Left lobe of liver (tissue), 2 donors: ENCODE measurements around the gene SULT1C4. TPM values are rescaled to one million over a fixed set of nuclear protein-coding genes. Genes with fewer than 3 reads are reported as not detected.
"Not testable (repeated sequence)": the region's sequence is repeated elsewhere in the genome, so short reads cannot be mapped to it uniquely, and the experiment has no call there.

Experiments used
- ATAC-seq: fragments of 200-7000 bp; cut with Tn5 transposase; one replicate; pipeline ENCODE4 v1.9.1; 2020; ENCODE audit warnings: mild to moderate bottlenecking, moderate library complexity
- DNase-seq: peaks from one replicate; pipeline ENCODE4 v3.0.0-alpha.2; 2020; ENCODE audit warnings: low spot score
- total RNA-seq: library from RNA; stranded (reverse); gene quantifications from one replicate; pipeline ENCODE4 v1.2.1, GENCODE V29; 2021
- donor health status: DM: no; HTN: no; CAD: no; lungs with moderate emphysema.
- donor health status: DM: no; HTN: yes; CAD: no.

Gene SULT1C4
- 1.7 TPM for total RNA-seq

DNA sequence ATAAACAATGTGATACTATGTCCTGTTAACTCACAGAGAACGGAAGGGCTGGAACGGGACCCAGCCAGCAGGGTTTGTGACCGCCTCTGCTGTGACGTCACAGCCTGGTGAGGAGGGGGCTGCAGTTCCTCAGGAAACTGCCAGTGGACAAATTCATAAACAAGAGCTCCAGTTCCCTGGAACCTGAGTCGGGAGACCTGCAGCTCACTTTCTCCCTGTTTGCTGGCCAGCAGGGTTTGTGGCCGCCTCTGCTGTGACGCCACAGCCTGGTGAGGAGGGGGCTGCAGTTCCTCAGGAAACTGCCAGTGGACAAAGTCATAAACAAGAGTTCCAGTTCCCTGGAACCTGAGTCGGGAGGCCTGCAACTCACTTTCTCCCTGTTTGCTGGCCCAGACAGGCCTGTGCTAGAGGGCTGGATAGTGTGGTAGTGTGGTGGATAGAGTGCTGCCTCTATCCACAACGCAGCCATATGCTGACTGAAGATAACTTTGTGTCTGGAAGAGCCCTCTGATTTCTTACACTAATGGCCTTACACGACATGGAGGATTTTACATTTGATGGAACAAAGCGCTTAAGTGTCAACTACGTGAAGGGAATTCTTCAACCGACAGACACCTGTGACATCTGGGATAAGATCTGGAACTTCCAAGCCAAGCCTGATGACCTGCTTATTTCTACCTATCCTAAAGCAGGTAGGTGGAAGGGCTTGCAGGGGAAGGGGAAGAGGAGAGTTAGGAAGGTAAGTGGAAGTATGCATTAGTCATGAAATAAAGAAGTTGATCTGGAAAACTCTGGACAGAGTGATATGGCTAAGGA lies at the start of gene SULT1C4:
SULT1C4 (plus strand) TSS at position 140 of the 816 bp plus-strand sequence; CDS start at position 524, 384 bp downstream.
- DNase-seq, result no peak

DNA sequence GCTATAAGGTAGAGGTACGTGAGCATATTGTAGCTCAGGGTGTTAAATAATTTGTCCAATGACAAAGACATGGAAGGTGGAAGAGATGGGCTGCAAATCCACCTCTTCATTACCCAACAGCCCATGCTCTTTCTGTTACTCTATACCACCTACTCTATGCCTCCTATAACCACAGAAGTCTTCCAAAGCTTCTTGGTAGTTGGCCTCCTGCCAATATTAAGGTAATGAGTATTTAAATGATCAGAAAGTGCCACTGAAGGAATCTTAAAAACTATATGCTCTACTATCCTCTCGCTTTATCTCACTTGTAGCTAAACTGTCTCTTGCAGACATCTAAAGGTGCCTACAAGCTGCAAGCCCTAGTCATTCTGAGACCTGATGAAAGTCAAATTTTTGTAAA lies 48.0 kb upstream of the SULT1C4 start:
- no peak for ATAC-seq
- no peak for DNase-seq

More for the DNA sequence above, at the start of gene SULT1C4:
- peak; percentile 43 for ATAC-seq

DNA sequence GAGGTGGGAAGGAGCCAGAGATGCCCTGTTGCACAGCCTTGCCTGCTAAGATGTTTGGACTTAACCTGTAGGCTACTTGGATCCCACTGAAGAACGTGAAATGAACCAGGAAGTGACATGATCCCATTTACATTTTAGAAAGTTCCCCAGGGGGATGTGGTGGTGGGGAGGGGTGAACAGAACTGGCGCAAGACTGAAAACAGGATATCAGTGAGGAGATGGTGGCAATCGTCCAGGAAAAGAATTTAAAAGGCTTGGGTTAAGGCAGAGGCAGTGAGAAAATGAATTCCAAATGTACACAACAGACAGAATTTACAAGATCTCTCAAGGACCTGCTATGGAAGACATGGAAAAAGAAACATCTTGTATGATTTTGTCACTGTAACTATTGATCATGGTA lies 46.8 kb upstream of the SULT1C4 start:
- DNase-seq, result no peak
- no peak for ATAC-seq

DNA sequence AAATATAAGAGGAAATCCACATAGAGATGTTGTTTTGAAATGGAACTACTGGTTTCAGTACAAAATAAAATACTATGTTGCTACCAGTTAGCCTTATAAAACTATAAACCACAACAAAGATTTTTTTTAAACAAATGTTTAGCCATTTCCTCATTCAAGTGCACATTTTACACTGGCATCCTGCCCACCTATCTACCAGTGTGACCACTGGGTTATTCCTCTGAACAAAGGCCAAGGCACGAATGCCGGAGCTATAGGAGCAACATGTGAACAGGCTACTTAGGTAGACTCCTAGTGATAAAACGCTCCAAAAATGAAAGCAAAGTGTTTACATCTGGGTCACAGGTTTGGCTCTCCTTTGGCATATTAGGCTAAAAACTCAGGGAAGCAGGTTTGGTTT lies 31.8 kb upstream of the SULT1C4 start:
- ATAC-seq (no peak), DNase-seq (no peak)

DNA sequence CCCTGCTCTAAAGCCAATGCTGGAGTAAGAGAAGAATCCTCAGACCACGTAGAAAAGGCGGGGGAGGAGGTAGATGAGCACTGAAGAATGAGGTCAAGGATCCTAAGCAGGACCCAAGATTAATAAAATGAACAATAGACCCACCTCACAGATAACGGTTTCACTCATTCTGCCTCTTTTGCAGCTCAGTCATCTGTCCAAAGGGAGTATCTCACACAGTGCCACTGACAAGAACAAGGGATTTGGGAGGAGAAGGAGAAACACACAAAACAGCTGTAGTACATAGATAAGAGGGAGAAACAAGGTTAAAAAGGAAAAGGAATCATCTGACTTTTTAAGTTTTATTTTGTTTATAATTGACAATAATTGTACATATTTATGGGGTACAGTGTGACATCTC lies 30.9 kb upstream of the SULT1C4 start:
- no peak for DNase-seq

DNA sequence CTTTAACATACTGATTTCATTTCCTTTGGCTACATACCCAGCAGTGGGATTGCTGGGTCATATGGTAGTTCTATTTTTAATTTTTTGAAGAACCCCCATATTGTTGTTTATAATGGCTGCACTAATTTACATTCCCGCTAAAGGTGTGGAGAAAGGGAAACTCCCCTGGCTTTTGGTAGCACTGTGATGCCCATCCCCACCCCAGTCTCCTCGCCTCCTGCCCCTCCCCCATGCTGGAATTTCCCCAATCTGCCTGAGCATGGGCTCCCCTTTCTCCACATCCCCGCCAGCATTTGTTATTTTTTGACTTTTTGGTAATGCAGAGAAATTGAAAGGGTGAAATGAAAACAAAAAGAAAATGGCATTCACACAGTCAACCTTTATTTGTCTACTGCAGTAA lies 30.0 kb upstream of the SULT1C4 start:
- no peak for DNase-seq
- ATAC-seq, result no peak

More for the DNA sequence above, 30.9 kb upstream of the SULT1C4 start:
- no peak for ATAC-seq

DNA sequence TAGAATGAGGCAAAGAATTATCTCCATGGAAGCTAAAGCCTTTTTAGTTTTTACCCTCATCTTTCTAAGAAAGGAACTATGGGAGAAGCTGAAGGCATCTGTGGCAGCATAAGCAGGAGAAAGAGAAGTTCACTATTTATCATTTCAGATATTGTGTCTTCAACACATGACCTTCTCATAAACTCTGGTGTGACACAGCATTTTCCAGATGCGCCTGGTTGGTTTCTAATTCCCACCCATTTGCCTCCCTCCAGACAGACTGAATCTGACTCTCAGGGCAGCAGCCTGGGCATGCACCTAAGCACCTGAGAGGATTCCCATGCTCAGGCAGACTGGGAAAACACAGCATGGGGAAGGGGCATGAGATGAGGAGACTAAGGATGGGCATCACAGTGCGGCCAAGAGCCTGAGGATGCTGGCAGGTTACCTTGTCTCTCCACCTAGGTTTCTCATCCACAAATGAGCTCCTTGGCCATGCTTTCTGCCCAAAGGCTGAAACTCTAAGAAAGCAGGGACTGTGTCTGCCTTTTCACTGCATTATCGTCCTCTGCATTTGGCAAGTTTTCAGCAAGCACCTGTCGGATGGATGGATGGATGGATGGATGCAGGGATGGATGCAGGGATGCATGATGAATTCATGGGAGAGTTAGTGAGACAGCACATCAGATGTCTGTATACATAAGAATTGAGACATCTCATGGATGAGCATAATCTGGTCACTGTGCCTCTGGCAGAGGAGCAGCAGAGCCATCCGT lies 28.8 kb upstream of the SULT1C4 start:
- DNase-seq, result no peak
- no peak for ATAC-seq

DNA sequence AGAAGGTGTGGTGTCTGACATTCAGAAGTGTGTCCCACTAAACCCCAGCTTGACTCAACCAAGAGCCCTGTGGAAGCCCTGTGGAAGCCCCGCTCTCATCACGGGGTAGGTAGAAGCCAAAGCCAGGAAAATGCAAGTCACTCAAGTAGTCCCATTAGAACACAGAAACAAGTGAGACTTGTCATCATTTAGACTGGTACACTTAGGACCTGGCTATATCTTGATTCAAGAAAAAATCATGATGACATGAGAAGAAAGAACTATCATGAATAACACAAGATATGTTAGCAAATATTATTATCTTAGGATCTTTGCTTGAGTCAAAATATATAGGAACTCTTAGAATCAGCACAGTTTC lies 28.2 kb upstream of the SULT1C4 start:
- no peak for DNase-seq
- no peak for ATAC-seq

DNA sequence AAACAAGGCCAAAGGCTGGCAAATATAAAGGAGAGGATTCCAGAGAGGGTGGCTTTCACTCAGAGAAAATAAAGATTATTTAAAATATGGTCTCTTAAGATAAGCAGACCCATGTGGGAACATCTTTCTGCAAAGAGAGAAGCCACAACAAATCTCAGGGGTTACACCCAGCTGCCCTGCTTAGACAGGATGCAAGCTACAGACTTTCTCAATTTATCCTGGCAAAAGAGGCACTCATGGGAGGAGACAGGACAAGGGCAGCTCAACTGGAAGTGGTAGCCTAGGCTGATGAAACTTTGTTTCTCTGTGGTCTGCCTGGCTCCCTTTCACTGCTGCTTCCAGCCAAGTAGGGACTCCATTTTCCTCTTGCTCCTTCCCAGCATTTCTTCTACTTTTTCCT lies 25.9 kb upstream of the SULT1C4 start:
- ATAC-seq (no peak), DNase-seq (no peak)

DNA sequence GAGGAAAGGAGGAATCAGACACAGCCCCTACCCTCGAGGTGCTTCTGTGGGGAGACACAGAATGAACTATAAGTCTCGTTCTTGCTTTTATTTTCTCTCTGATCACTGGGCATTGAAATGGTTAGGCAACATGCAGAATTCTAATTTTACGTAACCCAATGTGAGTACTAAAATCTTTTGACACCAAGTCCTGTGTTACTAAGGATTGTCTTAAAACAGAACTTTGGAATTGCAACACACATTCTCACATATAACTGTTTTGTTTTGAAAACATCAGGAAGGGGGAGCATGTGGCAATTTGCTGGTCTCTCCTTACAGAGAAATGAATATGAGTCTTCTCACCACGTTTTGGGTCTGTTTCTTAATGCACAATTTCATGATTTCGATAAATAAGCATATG lies 23.6 kb upstream of the SULT1C4 start:
- ATAC-seq, result no peak
- DNase-seq, result no peak

DNA sequence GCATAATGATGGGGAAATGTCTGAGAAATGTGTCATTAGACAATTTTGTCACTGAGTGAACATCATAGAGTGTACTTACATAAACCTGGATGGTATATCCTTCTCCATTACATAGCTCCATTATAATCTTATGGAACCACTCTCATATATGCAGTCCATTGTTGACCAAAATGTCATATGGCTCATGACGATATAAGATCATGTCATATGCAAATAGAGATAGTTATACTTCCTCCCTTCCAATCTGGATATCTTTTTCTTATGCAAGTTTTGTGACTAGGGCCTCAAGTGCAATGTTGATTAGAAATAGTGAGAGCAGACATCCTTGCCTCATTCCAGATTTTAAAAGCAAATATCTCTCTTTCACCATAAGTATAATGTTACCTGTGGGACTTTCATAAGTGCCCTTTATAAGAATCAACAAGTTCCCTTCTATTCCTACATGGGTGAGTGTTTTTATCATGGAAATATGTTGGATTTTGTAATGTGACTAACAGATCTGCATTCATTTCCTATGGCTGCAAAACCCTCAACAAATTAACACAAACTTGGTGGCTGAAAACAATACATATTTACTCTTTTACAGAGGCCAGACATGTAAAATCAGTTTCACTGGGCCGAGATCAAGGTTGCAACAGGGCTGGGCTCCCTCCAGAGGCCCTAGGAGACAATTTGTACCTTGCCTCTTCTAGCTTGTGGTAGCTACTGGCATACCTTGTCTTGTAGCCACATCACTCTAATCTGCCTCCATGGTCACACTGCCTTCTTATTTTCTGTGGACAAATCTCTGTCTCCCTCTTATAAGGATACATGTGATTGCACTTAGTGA lies 21.6 kb upstream of the SULT1C4 start:
- no peak for DNase-seq

DNA sequence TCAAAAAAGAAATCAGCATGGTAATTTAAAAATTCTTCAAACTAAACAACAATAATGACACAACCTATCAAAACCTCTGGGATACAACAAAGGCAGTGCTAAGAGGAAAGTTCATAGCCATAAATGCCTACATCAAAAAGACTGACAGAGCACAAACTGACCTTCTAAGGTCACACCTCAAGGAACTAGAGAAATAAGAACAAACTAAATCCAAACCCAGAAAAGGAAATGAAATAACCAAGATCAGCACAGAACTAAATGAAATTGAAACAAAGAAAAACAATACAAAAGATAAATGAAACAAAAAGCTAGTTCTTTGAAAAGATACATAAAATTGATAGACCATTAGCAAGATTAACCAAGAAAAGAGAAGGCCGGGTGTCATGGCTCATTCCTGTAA lies 18.4 kb upstream of the SULT1C4 start:
- DNase-seq, ATAC-seq: not testable (repeated sequence)

More for the DNA sequence above, 21.6 kb upstream of the SULT1C4 start:
- ATAC-seq, result no peak

DNA sequence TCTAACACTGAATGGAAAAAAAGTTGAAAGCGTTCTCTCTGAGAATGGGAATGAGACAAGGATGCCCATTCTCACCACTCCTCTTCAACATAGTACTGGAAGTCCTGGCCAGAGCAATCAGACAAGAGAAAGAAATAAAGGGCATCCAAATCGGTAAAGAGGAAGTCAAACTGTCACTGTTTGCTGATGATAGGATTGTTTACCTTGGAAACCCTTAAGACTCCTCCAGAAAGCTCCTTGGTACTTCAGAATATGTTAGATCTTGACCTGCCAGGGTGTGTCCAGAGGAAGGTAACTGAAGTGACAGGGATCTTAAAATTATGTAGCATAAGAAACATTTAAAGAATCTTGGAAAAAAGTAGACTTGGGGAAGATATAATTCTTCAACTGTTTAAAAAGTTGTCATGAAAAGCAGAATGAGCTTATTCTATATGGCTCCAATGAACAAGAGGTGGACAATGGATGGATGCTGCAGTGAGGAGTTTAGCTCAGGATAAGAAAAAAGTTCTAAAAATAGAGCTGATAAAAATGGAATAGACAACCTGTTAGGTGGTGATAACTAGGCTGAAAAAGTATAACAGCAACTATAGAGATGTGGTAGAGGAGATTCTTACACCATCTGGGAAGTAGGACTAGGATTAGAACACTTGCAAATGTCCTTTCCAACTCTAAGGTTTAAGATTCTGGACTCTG lies 16.8 kb upstream of the SULT1C4 start:
- ATAC-seq, result no peak
- DNase-seq, result no peak

DNA sequence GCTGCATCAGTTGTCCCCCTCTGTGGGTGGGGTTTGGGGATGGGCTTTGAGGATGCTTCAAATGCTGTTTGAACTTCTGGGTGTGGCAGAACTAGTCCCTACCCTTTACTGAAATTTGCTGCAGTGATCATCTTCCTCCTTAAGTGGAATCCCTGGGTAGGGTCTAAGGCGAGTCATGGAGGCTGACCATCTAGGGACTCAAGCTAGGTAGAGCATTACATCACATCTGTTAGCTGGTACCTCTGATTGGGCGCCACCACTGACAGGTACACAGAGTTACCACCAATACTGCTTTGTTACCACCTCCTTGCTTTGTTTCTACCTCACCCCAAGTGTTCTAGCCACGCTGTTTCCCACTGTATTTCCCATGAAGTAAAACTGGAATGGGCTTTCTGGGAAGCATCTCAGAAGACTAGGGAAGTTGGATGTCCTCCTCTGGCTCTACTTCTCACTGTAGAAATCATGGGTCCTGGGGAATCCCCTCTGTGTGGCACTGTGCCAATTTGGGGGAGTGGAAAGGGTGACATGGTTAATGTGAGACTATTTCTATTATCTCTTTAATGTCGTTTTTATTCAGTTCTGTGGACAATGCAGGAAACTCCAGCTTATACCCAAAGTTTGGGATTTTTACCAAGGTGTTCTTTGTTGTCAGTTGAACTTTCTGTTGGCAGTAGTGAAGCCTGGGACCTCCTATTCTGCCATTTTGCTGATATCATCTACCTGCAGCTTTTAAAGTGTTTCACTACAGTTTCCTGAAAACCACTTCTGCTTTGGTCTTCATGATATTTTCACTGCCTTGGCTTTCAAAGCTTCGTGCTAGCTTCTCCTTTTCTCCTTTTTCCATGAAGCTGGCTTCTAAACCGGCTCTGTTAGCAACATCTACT lies 14.5 kb upstream of the SULT1C4 start:
- DNase-seq (no peak), ATAC-seq (no peak)

DNA sequence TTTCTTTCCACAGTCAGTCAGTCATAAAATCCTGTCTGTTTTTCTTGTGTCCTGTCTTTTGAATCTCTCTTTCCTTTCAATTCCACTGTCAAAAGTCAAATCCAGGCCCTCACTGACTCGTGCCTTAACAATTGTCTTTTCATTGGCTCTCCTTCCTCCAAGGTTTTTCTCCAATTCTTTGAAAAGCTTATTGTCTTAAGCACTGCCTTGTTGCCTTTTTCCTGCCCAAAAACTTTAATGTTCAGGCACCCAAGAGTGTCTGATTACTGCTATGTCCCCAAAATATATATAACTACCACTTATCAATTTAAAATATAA lies 13.9 kb upstream of the SULT1C4 start:
- no peak for DNase-seq
- no peak for ATAC-seq

DNA sequence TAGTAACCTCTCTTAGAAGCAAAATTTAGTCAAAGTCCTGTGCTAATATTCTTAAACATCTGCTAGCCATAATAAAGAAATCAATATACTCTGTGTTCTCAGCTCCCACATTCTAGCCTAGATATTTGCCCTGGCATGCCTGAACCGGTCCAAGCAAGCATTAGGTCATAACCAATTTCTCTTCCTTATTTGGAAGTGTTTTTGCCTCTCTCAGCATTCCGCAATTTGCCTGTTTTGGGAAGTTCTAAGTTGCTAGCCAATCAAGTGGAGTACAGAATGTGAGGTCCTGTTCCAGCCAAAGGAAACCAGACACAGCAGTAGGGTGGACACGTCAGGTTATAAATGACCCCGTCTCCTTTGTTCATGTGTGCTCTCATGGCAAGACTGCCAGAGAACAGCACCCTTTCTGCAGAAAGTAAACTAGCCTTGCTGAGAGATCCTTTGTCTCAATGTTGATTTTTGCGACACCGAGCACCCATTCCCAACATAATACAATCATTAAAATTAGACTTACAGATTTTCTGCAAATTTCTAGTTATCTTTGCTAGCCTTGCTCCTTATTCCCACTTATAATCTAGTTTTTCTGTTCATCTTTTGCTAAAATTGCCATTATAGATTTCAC lies 13.0 kb upstream of the SULT1C4 start:
- no peak for ATAC-seq
- DNase-seq, result no peak

DNA sequence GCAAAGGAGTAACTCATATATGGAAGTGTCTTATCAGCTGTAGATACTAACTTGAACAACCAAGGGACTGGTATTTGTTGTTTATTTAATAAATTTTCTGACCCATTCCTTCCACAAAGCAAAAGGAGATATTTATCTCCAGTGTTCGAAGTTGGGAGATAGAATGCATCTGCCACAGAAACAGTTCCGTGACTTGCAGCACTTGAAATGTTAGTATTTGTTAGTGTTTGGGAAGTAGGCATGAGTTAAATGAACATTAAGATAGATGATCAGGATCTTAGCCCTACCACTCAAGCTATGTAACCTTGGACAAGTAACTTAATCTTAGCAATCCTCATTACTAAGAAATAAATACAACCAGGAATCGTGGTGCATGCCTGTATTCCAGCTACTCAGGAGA lies 12.1 kb upstream of the SULT1C4 start:
- ATAC-seq (no peak), DNase-seq (no peak)

DNA sequence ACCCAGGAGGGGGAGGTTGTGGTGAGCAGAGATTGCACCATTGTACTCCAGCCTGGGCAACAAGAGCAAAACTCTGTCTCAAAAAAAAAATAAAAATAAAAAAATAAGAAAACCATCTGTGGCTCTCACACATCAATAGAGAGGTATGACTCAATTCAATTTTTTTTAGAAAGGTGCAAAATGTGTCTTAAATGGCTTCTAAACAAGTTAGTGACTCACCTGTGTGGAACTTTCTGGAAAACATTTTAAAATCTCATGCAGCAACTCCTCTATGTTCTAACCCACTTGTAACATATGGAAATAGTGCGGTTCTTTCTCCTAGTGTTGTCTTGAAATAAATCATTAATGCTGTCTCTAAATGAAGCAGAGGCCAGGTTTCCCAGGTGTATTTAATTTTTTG lies 10.7 kb upstream of the SULT1C4 start:
- no peak for DNase-seq
- no peak for ATAC-seq

DNA sequence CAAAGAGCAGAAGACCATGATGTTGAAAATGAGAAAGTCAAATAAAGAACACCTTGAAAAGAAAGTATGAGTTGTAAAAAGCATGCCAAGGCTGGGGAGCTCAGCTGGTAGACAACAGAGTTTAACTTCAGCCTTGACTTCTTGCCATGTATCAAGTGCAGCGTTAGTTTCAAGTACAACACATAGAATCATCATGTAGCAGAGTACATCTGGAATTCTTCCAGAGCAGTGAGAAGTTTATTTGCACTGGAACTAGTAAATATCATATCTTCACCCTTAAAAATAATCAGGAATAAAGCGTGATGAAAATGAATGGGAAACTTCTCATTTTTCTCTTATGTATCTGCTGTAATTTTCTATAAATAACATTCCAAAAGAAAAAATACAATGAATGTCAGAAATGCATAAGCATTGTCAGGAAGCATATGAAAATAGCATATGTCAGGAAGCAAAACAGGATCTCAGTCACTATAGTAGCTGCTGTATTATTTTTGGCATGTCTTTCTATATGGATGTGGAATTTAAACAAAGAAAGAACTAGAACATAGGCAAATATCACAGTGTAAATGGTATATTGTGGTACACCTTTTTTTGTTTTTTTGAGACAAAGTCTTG lies 10.1 kb upstream of the SULT1C4 start:
- DNase-seq, result no peak
- ATAC-seq, result no peak
